PC-9 (cell line): ENCODE measurements around the gene STK24.

Experiments used
- CTCF ChIP-seq: fragments of 200-600 bp; sonication (generic); conservative IDR thresholded peaks from 2 replicates; pipeline ENCODE4 v1.6.1; 2017; ENCODE audit warnings: mixed run types, antibody characterized with exemption, mild to moderate bottlenecking, moderate library complexity
- EZH2 ChIP-seq: fragments of 200-600 bp; sonication (generic); IDR thresholded peaks from 2 replicates; pipeline ENCODE4 v1.8.0; 2017; ENCODE audit warnings: antibody characterized with exemption, low read depth

DNA sequence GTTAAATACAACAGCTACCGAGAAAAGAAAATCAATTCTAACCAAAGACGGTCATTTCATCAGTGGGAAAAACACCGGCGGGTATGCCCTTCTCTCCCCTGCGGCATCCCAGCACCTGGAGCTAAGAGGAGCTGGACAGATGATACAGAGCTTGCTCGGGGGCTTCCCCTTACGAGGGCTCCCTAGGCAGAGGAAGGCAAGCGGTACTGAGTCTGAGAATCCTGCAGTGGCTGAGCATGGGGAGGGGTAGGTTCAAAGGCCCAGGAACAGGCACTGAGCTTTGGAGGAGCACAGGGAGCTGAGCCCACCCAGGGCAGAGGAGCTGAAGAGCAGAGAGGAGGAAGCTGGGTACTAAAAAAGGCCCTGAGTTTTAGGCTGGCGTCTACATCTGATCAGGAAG, 12.7 kb downstream of the STK24 start:
- TF ChIP-seq CTCF (no peak), EZH2 (no peak)
